K562 (cell line): ENCODE data around the gene MCM7. TPM values are rescaled to one million over a fixed set of nuclear protein-coding genes. Genes with fewer than 3 reads are reported as not detected.
A peak's percentile ranks its signal among the peaks of the same experiment; 100 is the strongest.

Source experiments
- CBX3 ChIP-seq, 2 experiments: IDR thresholded peaks; 1 replicate in 1 of 2; 2 replicates in 1 of 2; pipeline ENCODE4 v1.6.1; 2012; ENCODE audit warnings: inconsistent platforms in 2 of 2, low read length in 2 of 2, borderline replicate concordance in 1 of 2, control low read depth in 1 of 2
- ETV6 ChIP-seq, 3 experiments: fragments of 150-350 bp in 1 of 3; sonication (generic) in 1 of 3; formaldehyde crosslinking in 1 of 3; IDR thresholded peaks; 2 replicates each; pipeline versions ENCODE4 v1.6.1 to v1.8.0; 2014 to 2022; ENCODE audit warnings: borderline replicate concordance in 2 of 3, low read depth in 2 of 3, antibody characterized with exemption in 1 of 3, low read length in 1 of 3, mild to moderate bottlenecking in 1 of 3, missing genetic modification reagents in 1 of 3
- HMG20B ChIP-seq: fragments of 250-450 bp; sonication (Bioruptor Pico); IDR thresholded peaks from 2 replicates; pipeline ENCODE4 v1.5.0; 2021; ENCODE audit warnings: mild to moderate bottlenecking
- HNRNPL ChIP-seq: fragments of 200-400 bp; formaldehyde crosslinking; IDR thresholded peaks from 2 replicates; pipeline ENCODE4 v1.6.1; 2017; ENCODE audit warnings: low read depth, mild to moderate bottlenecking, low read length
- MEF2A ChIP-seq: IDR thresholded peaks from 2 replicates; pipeline ENCODE4 v1.6.1; 2011; ENCODE audit warnings: low read depth, mild to moderate bottlenecking, low read length, moderate library complexity; ENCODE audit not compliant: control insufficient read depth
- MIER1 ChIP-seq: fragments of 450-650 bp; IDR thresholded peaks from 2 replicates; pipeline ENCODE4 v1.6.1; 2016; ENCODE audit warnings: antibody characterized with exemption, mild to moderate bottlenecking, low read depth
- NR2C2 ChIP-seq, 2 experiments: fragments of 200-800 bp in 1 of 2; sonication (Bioruptor generic) in 1 of 2; sonication (generic) in 1 of 2; formaldehyde crosslinking in 1 of 2; IDR thresholded peaks; 2 replicates each; pipeline versions ENCODE4 v1.6.1 to v1.8.0; 2016 to 2022; ENCODE audit warnings: mild to moderate bottlenecking in 1 of 2, missing compliant biosample characterization in 1 of 2, missing genetic modification characterization in 1 of 2, missing genetic modification reagents in 1 of 2
- PURB ChIP-seq: sonication (generic); formaldehyde crosslinking; IDR thresholded peaks from 2 replicates; pipeline ENCODE4 v1.9.0; 2021; ENCODE audit warnings: low read depth, mild to moderate bottlenecking, missing genetic modification reagents
- SIN3B ChIP-seq: fragments of 450-650 bp; IDR thresholded peaks from 2 replicates; pipeline ENCODE4 v1.6.1; 2017; ENCODE audit warnings: low read depth, mild to moderate bottlenecking, moderate library complexity
- TEAD1 ChIP-seq, 2 experiments: fragments of 450-650 bp in 1 of 2; sonication (generic) in 1 of 2; formaldehyde crosslinking; IDR thresholded peaks; 2 replicates each; pipeline versions ENCODE4 v1.4.0 to v1.8.0; 2020 to 2022; ENCODE audit warnings: mild to moderate bottlenecking in 2 of 2, missing genetic modification reagents in 1 of 2
- ZNF12 ChIP-seq: sonication (generic); formaldehyde crosslinking; IDR thresholded peaks from 2 replicates; pipeline ENCODE4 v1.4.0; 2020; ENCODE audit warnings: mild to moderate bottlenecking, missing genetic modification reagents
- ZNF431 ChIP-seq: sonication (generic); formaldehyde crosslinking; IDR thresholded peaks from 2 replicates; pipeline ENCODE4 v1.8.0; 2022; ENCODE audit warnings: mild to moderate bottlenecking, missing genetic modification reagents
- polyA plus RNA-seq, 8 experiments: library from polyadenylated mRNA; depleted of rRNA in 4 of 8; stranded (reverse) in 5 of 8; unstranded in 3 of 8; fragments of >200 nt; fragmentation: Nextera tagmentation in 2 of 8; fragmentation: Illumina TruSeq in 1 of 8; extraction: Ambion mirVana in 2 of 8; extraction: Trizol in 1 of 8; gene quantifications; 2 replicates each; pipeline versions ENCODE4 v1.2.1 to v1.2.3, GENCODE V29; 2011 to 2014; ENCODE audit warnings: inconsistent platforms in 1 of 8, missing spikeins in 1 of 8
- total RNA-seq, 7 experiments: library from RNA; depleted of rRNA in 6 of 7; stranded (reverse); fragments of >200 nt in 6 of 7; fragmentation: Illumina TruSeq in 2 of 7; extraction: Trizol in 2 of 7; gene quantifications; 2 replicates each; pipeline versions ENCODE4 v1.2.1 to v1.2.3, GENCODE V29; 2011 to 2021; ENCODE audit warnings: low replicate concordance in 1 of 7
- TF ChIP-seq, protein P1 (sequence below): fragments of 250-450 bp; sonication (Bioruptor Pico); IDR thresholded peaks from 2 replicates; pipeline ENCODE4 v1.5.0; 2020; ENCODE audit warnings: mild to moderate bottlenecking
- TF ChIP-seq, protein P2 (sequence below): fragments of 250-450 bp; sonication (Bioruptor Pico); IDR thresholded peaks from 2 replicates; pipeline ENCODE4 v1.4.0; 2020; ENCODE audit warnings: mild to moderate bottlenecking, moderate library complexity, borderline replicate concordance
- TF ChIP-seq, protein P3 (sequence below): sonication (generic); formaldehyde crosslinking; IDR thresholded peaks from 2 replicates; pipeline ENCODE4 v1.8.1; 2023; ENCODE audit warnings: mild to moderate bottlenecking, missing genetic modification reagents, moderate library complexity
- TF ChIP-seq, protein P4 (sequence below), 2 experiments: IDR thresholded peaks; 2 replicates each; pipeline ENCODE4 v1.6.1; 2011; ENCODE audit warnings: borderline replicate concordance in 1 of 2, control low read depth in 1 of 2, low read depth in 1 of 2, low read length in 1 of 2, mild to moderate bottlenecking in 1 of 2, mixed read lengths in 1 of 2, moderate library complexity in 1 of 2; ENCODE audit not compliant: insufficient read depth in 1 of 2, insufficient read length in 1 of 2, poor library complexity in 1 of 2, severe bottlenecking in 1 of 2; ENCODE audit errors: extremely low read depth in 1 of 2

The MCM7 gene
- total and polyA plus RNA-seq, 9 of the 15 experiments (the other 6 are each of a cell fraction or from before 2014, with no cell fraction given), result 329 to 856 (median 437) TPM

DNA sequence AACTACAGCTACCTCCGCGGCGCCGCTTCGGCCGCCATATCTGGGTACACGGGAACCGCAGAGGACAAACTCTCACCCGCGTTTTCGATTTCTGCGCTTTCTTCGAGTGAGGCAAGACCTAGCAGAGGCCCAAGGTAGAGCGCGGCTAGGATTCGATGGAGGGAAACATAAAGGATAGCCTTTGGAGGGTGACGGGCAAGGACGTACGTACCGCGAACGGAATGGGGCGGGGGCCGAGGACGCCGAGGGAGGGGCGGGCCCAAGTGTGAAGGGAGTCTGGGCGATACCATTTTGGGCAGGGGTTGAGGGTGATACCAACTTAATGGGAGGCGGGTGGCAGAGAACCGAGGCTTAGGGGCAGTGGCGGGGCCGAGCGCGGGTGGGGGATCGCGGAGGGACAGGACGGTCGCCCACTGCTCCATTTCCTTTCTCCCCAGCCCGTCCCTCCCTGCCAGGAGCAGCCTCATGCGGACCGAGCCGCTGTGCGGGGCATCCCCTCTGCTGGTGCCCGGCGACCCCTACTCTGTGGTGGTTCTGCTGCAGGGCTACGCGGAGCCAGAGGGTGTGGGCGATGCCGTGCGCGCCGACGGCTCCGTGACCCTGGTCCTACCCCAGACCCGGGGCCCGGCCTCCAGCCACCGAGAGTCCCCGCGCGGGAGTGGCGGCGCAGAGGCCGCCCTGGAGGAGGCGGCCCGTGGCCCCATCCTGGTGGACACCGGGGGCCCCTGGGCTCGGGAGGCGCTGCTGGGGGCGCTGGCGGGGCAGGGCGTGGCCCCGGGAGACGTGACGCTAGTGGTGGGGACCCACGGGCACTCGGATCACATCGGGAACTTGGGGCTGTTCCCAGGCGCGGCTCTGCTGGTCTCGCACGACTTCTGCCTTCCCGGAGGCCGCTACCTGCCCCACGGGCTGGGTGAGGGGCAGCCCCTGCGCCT, 26.0 kb upstream of the MCM7 start, which contains the start of gene MBLAC1 (continued):
- TF ChIP-seq, protein P1, sequence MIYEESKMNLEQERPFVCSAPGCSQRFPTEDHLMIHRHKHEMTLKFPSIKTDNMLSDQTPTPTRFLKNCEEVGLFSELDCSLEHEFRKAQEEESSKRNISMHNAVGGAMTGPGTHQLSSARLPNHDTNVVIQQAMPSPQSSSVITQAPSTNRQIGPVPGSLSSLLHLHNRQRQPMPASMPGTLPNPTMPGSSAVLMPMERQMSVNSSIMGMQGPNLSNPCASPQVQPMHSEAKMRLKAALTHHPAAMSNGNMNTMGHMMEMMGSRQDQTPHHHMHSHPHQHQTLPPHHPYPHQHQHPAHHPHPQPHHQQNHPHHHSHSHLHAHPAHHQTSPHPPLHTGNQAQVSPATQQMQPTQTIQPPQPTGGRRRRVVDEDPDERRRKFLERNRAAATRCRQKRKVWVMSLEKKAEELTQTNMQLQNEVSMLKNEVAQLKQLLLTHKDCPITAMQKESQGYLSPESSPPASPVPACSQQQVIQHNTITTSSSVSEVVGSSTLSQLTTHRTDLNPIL (CRISPR knock-in tag), result no peak
- TF ChIP-seq TEAD1 (CRISPR knock-in tag; IDR thresholded peaks at IDR 0.05) (peak in 1 of 2 experiments; percentile 8; a peak in 1 of 4 replicates), ZNF431 (CRISPR knock-in tag) (no peak), NR2C2 (CRISPR knock-in tag; IDR thresholded peaks at IDR 0.05) (0 out of 2 replicates have a peak, but pooled peaks have one; percentile 14), NR2C2 (tag; IDR thresholded peaks at IDR 0.05) (no peak; the same call in 1 of the 2 replicates), MIER1 (peak; percentile 40; the same call in 1 of the 2 replicates), MEF2A (0 out of 2 replicates have a peak, but pooled peaks have one; percentile 34), SIN3B (no peak), PURB (CRISPR knock-in tag) (no peak), ETV6 (IDR thresholded peaks at IDR 0.05; ENCODE audit: borderline replicate concordance in 1 of 2, low read depth in 2 of 2, low read length in 1 of 2) (no peak), ETV6 (CRISPR knock-in tag; IDR thresholded peaks at IDR 0.05; ENCODE audit: borderline replicate concordance) (no peak), HNRNPL (peak; percentile 12; the same call in 1 of the 2 replicates), ZNF12 (CRISPR knock-in tag) (peak; percentile 60; the same call in 1 of the 2 replicates), HMG20B (CRISPR knock-in tag) (no peak), CBX3 (IDR thresholded peaks at IDR 0.05; ENCODE audit: borderline replicate concordance in 1 of 2, low read length in 2 of 2) (peak in 1 of 2 experiments; percentile 65; a peak in 2 of 3 replicates)
- TF ChIP-seq, protein P2, sequence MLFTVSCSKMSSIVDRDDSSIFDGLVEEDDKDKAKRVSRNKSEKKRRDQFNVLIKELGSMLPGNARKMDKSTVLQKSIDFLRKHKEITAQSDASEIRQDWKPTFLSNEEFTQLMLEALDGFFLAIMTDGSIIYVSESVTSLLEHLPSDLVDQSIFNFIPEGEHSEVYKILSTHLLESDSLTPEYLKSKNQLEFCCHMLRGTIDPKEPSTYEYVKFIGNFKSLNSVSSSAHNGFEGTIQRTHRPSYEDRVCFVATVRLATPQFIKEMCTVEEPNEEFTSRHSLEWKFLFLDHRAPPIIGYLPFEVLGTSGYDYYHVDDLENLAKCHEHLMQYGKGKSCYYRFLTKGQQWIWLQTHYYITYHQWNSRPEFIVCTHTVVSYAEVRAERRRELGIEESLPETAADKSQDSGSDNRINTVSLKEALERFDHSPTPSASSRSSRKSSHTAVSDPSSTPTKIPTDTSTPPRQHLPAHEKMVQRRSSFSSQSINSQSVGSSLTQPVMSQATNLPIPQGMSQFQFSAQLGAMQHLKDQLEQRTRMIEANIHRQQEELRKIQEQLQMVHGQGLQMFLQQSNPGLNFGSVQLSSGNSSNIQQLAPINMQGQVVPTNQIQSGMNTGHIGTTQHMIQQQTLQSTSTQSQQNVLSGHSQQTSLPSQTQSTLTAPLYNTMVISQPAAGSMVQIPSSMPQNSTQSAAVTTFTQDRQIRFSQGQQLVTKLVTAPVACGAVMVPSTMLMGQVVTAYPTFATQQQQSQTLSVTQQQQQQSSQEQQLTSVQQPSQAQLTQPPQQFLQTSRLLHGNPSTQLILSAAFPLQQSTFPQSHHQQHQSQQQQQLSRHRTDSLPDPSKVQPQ (CRISPR knock-in tag), result no peak
- TF ChIP-seq, protein P3, sequence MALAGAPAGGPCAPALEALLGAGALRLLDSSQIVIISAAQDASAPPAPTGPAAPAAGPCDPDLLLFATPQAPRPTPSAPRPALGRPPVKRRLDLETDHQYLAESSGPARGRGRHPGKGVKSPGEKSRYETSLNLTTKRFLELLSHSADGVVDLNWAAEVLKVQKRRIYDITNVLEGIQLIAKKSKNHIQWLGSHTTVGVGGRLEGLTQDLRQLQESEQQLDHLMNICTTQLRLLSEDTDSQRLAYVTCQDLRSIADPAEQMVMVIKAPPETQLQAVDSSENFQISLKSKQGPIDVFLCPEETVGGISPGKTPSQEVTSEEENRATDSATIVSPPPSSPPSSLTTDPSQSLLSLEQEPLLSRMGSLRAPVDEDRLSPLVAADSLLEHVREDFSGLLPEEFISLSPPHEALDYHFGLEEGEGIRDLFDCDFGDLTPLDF (CRISPR knock-in tag), result 0 out of 2 replicates have a peak, but pooled peaks have one; percentile 9
- TF ChIP-seq, protein P4, sequence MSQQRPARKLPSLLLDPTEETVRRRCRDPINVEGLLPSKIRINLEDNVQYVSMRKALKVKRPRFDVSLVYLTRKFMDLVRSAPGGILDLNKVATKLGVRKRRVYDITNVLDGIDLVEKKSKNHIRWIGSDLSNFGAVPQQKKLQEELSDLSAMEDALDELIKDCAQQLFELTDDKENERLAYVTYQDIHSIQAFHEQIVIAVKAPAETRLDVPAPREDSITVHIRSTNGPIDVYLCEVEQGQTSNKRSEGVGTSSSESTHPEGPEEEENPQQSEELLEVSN (IDR thresholded peaks at IDR 0.05; ENCODE audit: borderline replicate concordance in 1 of 2, extremely low read depth in 1 of 2, insufficient read depth in 1 of 2, insufficient read length in 1 of 2, low read depth in 1 of 2, low read length in 1 of 2, poor library complexity in 1 of 2, severe bottlenecking in 1 of 2), result peak in 1 of 2 experiments; percentile 82
